Mononuclear cell (primary cell): Measurements from ENCODE around the gene PCSK9. TPM values are rescaled to one million over a fixed set of nuclear protein-coding genes. Genes with fewer than 3 reads are reported as not detected.
"Not testable (repeated sequence)": the region's sequence is repeated elsewhere in the genome, so short reads cannot be mapped to it uniquely, and the experiment has no call there.

Source experiments
- H3K27me3 ChIP-seq: 2 replicates; pipeline ENCODE4 v1.6.0; 2011; ENCODE audit warnings: low read length, control low read depth; ENCODE audit not compliant: insufficient read depth
- H3K4me1 ChIP-seq: 2 replicates; pipeline ENCODE4 v1.5.1; 2011; ENCODE audit warnings: mild to moderate bottlenecking, low read length, control low read depth; ENCODE audit not compliant: insufficient read depth
- H3K4me3 ChIP-seq: 2 replicates; pipeline ENCODE4 v1.5.1; 2011; ENCODE audit warnings: mild to moderate bottlenecking, low read length, moderate library complexity
- H3K9me3 ChIP-seq: 2 replicates; pipeline ENCODE4 v1.5.1; 2011; ENCODE audit warnings: low read depth, mild to moderate bottlenecking, control low read depth, low read length
- total RNA-seq: library from RNA; depleted of rRNA; stranded (reverse); fragments of >200 nt; gene quantifications from one replicate; pipeline ENCODE4 v1.2.3, GENCODE V29; 2012

The PCSK9 gene
- total RNA-seq, 1 donor = not detected

GRCh38 chr1:55092475-55092874, 53.1 kb downstream of the PCSK9 start:
- H3K9me3 ChIP-seq = no peaks in the 10 kb centered on the region
- no peak overlapping the region for H3K4me3 ChIP-seq
- no peaks in the 10 kb centered on the region for H3K4me1 ChIP-seq
- H3K27me3 ChIP-seq = no peaks in the 10 kb centered on the region

DNA sequence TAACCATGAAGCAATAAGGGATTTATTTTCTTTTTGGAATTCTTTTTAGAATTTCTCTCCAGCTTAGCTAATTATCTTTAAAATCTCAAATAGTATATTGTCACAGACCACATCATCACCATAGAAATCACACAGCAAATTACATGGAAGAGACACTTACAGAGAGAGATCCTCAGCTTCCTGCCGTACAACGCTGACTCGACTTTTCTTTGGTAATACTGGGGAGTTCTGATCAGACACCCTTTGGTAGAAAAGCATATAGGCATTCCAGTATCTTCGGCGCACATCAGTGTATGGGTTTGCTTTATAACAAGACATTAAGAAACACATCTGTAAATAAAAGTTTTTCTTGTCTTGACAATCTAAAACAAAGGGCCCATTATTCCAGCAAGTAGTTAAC, 55.7 kb downstream of the PCSK9 start:
- Histone ChIP-seq H3K27me3 (no peaks in the 10 kb centered on the region), H3K4me3 (no peak overlapping the region), H3K4me1 (no peaks in the 10 kb centered on the region), H3K9me3 (no peaks in the 10 kb centered on the region)

DNA sequence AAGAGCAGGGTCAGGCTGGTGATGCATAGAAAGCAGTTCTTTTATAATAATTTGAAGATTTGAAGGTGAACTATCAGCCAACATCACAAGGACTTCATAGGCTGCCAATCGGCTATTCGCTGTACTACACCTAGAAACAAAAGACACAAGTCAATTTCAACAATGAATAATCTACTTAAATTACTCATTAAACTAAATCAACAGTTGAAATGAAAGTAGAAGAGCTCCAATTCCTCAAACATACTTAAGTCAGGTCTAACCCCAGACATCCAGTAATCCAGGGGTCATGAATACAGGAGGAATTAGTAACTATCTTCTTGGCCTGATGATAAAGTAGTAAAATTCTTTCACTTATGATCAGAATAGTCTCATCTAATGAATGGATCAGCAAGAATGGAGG, 64.5 kb downstream of the PCSK9 start:
- no peaks in the 10 kb centered on the region for H3K27me3 ChIP-seq
- no peak overlapping the region for H3K4me3 ChIP-seq
- no peaks in the 10 kb centered on the region for H3K4me1 ChIP-seq
- H3K9me3 ChIP-seq = no peaks in the 10 kb centered on the region

DNA sequence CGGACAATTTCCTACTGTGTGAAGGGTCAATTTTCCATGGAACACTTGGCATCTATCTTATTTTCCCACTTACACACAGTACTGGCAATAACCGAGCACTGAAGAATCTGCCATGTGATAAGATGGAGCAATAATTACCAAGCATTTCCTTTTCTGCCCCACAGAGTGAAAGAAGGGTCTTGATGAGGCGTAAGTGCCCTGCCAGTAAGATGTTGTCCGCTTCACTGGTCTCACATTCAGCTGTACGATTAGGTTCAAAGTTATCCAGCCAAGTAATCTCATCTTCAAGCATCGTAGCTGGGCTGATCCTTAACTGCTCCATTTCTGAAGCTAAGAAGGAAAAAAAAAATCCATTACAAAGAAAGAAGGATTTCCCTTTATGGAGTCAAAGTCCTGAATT, 67.8 kb downstream of the PCSK9 start:
- Histone ChIP-seq H3K4me3 (no peak overlapping the region), H3K27me3 (no peaks in the 10 kb centered on the region), H3K4me1 (no peaks in the 10 kb centered on the region), H3K9me3 (no peaks in the 10 kb centered on the region)

DNA sequence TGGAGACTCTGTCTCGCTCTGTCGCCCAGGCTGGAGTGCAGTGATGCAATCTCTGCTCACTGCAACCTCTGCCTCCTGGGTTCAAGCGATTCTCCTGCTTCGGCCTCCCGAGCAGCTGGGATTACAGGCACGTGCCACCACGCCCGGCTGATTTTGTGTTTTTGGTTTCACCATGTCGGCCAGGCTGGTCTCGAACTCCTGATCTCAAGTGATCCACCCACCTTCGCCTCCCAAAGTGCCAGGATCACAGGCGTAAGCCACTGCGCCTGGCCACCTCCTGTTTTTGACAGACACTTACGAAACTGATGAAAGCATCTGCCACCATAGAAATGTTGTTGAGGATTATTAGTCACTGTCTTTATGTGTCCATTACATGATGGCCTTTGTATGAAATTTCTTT, 69.7 kb downstream of the PCSK9 start:
- not testable (repeated sequence) for H3K4me1 ChIP-seq, H3K4me3 ChIP-seq, H3K9me3 ChIP-seq

More for the DNA sequence above, 69.7 kb downstream of the PCSK9 start:
- not testable (repeated sequence) for H3K27me3 ChIP-seq

Other genes starting within 250 kb of the PCSK9 start
- 1.9 TPM for gene TTC22, start 238.2 kb upstream of the PCSK9 start, total RNA-seq
- gene DHCR24, start 152.4 kb upstream of the PCSK9 start, total RNA-seq = 1.7 TPM
- not detected for gene TMEM61, start 58.9 kb upstream of the PCSK9 start, total RNA-seq
- gene BSND, start 40.6 kb upstream of the PCSK9 start, total RNA-seq = not detected
- gene USP24, start 175.8 kb downstream of the PCSK9 start, total RNA-seq = 101 TPM